PFSK-1 (cell line): ENCODE measurements around the gene ZCCHC17.

Experiments used
- TAF1 ChIP-seq: IDR thresholded peaks from 2 replicates; pipeline ENCODE4 v1.6.1; 2012; ENCODE audit warnings: low read length, control low read depth, borderline replicate concordance; ENCODE audit not compliant: insufficient read depth
- TF ChIP-seq, protein P1 (sequence below), 2 experiments: IDR thresholded peaks; 2 replicates each; pipeline versions ENCODE4 v1.6.1 to v1.8.0; 2011 to 2012; ENCODE audit warnings: low read depth in 2 of 2, low read length in 2 of 2, control low read depth in 1 of 2, inconsistent platforms in 1 of 2, mild to moderate bottlenecking in 1 of 2, moderate library complexity in 1 of 2; ENCODE audit not compliant: insufficient read depth in 1 of 2

DNA sequence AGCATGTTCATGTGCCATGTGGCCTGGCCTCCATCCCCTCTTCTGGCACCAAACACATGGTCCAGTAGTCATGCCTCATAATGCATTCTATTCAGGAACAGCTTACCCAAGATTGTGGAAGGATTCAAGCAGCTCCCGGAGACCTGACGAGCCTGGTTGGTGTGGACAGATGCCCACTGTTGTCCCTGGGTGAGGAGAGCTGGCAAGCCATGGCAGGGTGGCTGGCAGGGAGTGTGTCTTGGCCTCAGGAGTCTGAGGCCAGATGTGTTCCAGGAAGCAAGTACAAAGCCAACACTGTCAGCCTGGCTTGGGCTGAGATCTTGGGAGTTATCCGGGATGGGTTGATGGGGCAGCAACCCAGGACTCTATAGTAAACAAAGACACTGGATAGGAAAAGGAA, 83.3 kb downstream of the ZCCHC17 start:
- no peak for TF ChIP-seq TAF1
- TF ChIP-seq, protein P1, sequence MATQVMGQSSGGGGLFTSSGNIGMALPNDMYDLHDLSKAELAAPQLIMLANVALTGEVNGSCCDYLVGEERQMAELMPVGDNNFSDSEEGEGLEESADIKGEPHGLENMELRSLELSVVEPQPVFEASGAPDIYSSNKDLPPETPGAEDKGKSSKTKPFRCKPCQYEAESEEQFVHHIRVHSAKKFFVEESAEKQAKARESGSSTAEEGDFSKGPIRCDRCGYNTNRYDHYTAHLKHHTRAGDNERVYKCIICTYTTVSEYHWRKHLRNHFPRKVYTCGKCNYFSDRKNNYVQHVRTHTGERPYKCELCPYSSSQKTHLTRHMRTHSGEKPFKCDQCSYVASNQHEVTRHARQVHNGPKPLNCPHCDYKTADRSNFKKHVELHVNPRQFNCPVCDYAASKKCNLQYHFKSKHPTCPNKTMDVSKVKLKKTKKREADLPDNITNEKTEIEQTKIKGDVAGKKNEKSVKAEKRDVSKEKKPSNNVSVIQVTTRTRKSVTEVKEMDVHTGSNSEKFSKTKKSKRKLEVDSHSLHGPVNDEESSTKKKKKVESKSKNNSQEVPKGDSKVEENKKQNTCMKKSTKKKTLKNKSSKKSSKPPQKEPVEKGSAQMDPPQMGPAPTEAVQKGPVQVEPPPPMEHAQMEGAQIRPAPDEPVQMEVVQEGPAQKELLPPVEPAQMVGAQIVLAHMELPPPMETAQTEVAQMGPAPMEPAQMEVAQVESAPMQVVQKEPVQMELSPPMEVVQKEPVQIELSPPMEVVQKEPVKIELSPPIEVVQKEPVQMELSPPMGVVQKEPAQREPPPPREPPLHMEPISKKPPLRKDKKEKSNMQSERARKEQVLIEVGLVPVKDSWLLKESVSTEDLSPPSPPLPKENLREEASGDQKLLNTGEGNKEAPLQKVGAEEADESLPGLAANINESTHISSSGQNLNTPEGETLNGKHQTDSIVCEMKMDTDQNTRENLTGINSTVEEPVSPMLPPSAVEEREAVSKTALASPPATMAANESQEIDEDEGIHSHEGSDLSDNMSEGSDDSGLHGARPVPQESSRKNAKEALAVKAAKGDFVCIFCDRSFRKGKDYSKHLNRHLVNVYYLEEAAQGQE (IDR thresholded peaks at IDR 0.05; ENCODE audit: insufficient read depth in 1 of 2, low read depth in 2 of 2, low read length in 2 of 2): no peak
